CD4-positive, CD25-positive, alpha-beta regulatory T cell (primary cell): ENCODE results near the gene WDFY3. TPM values are rescaled to one million over a fixed set of nuclear protein-coding genes. Genes with fewer than 3 reads are reported as not detected.
A peak's percentile ranks its signal among the peaks of the same experiment; 100 is the strongest.

Source experiments
- ATAC-seq, 2 donors: fragments of 150-1000 bp; cut with Tn5 transposase; one replicate each; pipeline ENCODE4 v1.10.0; 2021; ENCODE audit warnings: low read depth in 2 of 2, moderate number of reproducible peaks in 2 of 2, moderate library complexity in 1 of 2
- DNase-seq, 3 donors: peaks; one replicate each; pipeline versions ENCODE4 v3.0.0 to v3.0.0-alpha.2; 2012 to 2022; ENCODE audit warnings: mixed read lengths in 1 of 3
- H3K27ac ChIP-seq: one replicate; pipeline ENCODE4 v1.7.0; 2013; ENCODE audit warnings: mild to moderate bottlenecking, low read length; ENCODE audit not compliant: insufficient read depth, poor library complexity, severe bottlenecking
- H3K27me3 ChIP-seq: one replicate; pipeline ENCODE4 v1.7.0; 2013; ENCODE audit warnings: low read length; ENCODE audit not compliant: control insufficient read depth, insufficient read depth
- H3K36me3 ChIP-seq: one replicate; pipeline ENCODE4 v1.7.0; 2013; ENCODE audit warnings: mild to moderate bottlenecking, low read length, moderate library complexity; ENCODE audit not compliant: control insufficient read depth, insufficient read depth
- H3K4me1 ChIP-seq: 2 replicates; pipeline ENCODE4 v1.7.0; 2013; ENCODE audit warnings: mild to moderate bottlenecking, low read length; ENCODE audit not compliant: insufficient read depth, control insufficient read depth, poor library complexity, severe bottlenecking
- H3K4me3 ChIP-seq: one replicate; pipeline ENCODE4 v1.7.0; 2013; ENCODE audit warnings: low read depth, mild to moderate bottlenecking, low read length, moderate library complexity
- H3K9me3 ChIP-seq, 2 experiments: 1 replicate in 1 of 2; 2 replicates in 1 of 2; pipeline ENCODE4 v1.7.0; 2013; ENCODE audit warnings: low read length in 2 of 2, mild to moderate bottlenecking in 1 of 2, moderate library complexity in 1 of 2; ENCODE audit not compliant: control insufficient read depth in 2 of 2
- H3K27ac Mint-ChIP-seq, 3 donors: one replicate each; pipeline ENCODE4 v1.8.0; 2020 to 2022; ENCODE audit warnings: mild to moderate bottlenecking in 3 of 3, mixed read lengths in 3 of 3, moderate library complexity in 2 of 3
- H3K27me3 Mint-ChIP-seq: one replicate; pipeline ENCODE4 v1.8.0; 2022; ENCODE audit warnings: mild to moderate bottlenecking, mixed read lengths
- H3K36me3 Mint-ChIP-seq: one replicate; pipeline ENCODE4 v1.8.0; 2020; ENCODE audit warnings: mixed read lengths
- H3K4me1 Mint-ChIP-seq, 4 donors: one replicate each; pipeline ENCODE4 v1.8.0; 2020 to 2022; ENCODE audit warnings: mixed read lengths in 4 of 4, mild to moderate bottlenecking in 1 of 4
- H3K4me3 Mint-ChIP-seq, 4 donors: one replicate each; pipeline ENCODE4 v1.8.0; 2020 to 2022; ENCODE audit warnings: mild to moderate bottlenecking in 4 of 4, mixed read lengths in 4 of 4, moderate library complexity in 3 of 4
- H3K9me3 Mint-ChIP-seq, 7 donors: one replicate each; pipeline ENCODE4 v1.8.0; 2020 to 2022; ENCODE audit warnings: mixed read lengths in 7 of 7, mild to moderate bottlenecking in 3 of 7, moderate library complexity in 2 of 7
- polyA plus RNA-seq, 4 donors: library from polyadenylated mRNA; unstranded; fragments of 300-500 nt; fragmentation: Illumina TruSeq; gene quantifications; one replicate each; pipeline ENCODE4 v1.2.3, GENCODE V29; 2021
- total RNA-seq: library from RNA; stranded (reverse); gene quantifications from one replicate; pipeline ENCODE4 v1.2.3, GENCODE V29; 2022

WDFY3 gene
- total and polyA plus RNA-seq, 5 donors from 2014 or later: 0.44 TPM; not detected in 4

DNA sequence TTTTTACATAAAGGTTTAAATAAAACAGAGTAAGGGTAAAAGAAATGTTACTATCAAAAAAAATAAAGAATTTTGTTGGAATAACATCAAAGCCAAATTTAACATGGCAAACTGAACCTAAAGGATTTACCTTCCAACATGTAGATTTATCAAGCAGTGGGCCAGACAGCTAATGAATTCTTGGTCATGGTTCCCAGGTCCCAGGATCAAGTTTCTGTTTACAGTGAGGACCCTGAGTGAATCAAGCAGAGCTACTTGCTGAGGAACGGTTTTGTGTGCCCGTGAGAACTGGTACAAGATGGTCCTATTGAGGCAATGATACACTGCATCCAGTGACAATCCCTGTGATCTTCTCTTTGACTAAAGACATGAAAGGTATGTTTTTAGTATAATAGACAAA, 226.4 kb downstream of the WDFY3 start:
- H3K27ac ChIP-seq: no peak overlapping the region
- no peak for ATAC-seq
- no peaks in the 10 kb centered on the region for H3K36me3 ChIP-seq
- no peak overlapping the region for H3K4me3 ChIP-seq
- Mint-ChIP-seq H3K4me3 (no peak overlapping the region), H3K36me3 (no peaks in the 10 kb centered on the region), H3K4me1 (no peaks in the 10 kb centered on the region), H3K27ac (no peak overlapping the region), H3K9me3 (peaks cover 0 to 3% (median 0%) of the 10 kb centered on the region in 7 donors), H3K27me3 (no peaks in the 10 kb centered on the region)
- H3K4me1 ChIP-seq: no peaks in the 10 kb centered on the region
- H3K27me3 ChIP-seq: no peaks in the 10 kb centered on the region
- no peak for DNase-seq
- H3K9me3 ChIP-seq: no peaks in the 10 kb centered on the region

DNA sequence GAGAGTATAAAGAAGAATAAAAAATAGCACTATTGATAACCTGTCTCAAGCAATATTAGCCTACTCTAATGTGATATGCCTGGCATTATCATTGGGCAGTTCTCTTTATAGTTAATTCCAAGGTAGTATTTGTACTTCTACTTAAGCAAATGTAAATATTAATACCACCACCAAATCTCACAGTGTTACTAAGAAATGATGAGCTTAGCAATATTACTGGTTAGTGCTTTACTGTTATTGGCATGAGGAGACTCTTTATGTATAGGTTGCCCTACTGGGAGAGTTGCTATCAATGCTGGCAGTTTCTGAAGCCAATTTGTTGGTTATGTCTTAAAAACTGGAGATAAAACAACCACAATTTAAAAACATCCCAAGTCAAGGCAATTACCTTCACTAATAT, 227.9 kb downstream of the WDFY3 start:
- DNase-seq (no peak), ATAC-seq (no peak)
- no peaks in the 10 kb centered on the region for H3K36me3 ChIP-seq
- no peaks in the 10 kb centered on the region for H3K27me3 Mint-ChIP-seq
- no peaks in the 10 kb centered on the region for H3K9me3 ChIP-seq
- H3K27ac Mint-ChIP-seq: no peak overlapping the region
- H3K36me3 Mint-ChIP-seq: no peaks in the 10 kb centered on the region
- no peaks in the 10 kb centered on the region for H3K27me3 ChIP-seq
- H3K4me3 Mint-ChIP-seq: no peak overlapping the region
- peaks cover 0 to 3% (median 0%) of the 10 kb centered on the region in 7 donors for H3K9me3 Mint-ChIP-seq
- H3K4me1 ChIP-seq: no peaks in the 10 kb centered on the region
- no peaks in the 10 kb centered on the region for H3K4me1 Mint-ChIP-seq
- H3K4me3 ChIP-seq: no peak overlapping the region
- H3K27ac ChIP-seq: no peak overlapping the region

DNA sequence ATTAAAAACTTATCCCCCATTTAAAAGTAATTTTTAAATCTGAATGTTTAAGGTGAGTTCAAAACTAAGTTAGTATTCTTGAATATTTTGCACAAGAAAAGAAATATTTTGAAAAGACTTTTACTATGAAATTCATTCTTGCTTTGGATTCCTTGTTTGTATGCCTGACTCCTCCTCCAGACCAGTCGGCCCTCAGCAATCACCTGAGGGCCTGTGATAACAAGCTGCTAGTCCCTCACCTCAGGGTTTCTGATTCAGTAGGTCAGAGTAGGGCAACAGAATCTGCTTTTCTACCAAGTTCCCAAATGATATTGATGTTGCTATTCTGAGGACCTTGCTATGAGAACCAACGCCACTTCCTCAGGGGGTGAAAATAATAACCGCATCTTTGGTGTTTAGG, 228.8 kb downstream of the WDFY3 start:
- Mint-ChIP-seq H3K9me3 (peaks cover 0 to 2% (median 0%) of the 10 kb centered on the region in 7 donors), H3K36me3 (no peaks in the 10 kb centered on the region), H3K4me3 (no peak overlapping the region), H3K27me3 (no peaks in the 10 kb centered on the region), H3K27ac (no peak overlapping the region), H3K4me1 (no peaks in the 10 kb centered on the region)
- Histone ChIP-seq H3K27ac (no peak overlapping the region), H3K9me3 (no peaks in the 10 kb centered on the region), H3K4me1 (no peaks in the 10 kb centered on the region), H3K27me3 (no peaks in the 10 kb centered on the region), H3K4me3 (no peak overlapping the region), H3K36me3 (no peaks in the 10 kb centered on the region)
- DNase-seq (no peak), ATAC-seq (no peak)

DNA sequence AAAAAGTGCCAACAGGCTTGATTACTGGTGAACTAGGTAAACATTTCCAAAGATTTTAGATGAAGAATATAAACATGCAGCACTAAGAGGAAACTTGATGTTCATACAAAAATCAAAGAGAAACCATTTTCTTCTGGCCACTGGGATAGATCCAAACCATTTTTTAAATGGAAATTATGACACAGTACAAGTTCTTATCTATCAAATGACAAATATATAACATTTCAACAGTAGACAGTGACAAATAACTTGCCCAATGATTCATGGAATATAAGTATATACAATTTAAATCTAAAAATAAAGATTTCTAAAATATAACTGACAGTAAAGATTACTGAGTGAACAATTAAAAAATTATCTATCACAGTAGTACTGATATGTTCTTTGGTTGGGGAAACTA, 232.5 kb downstream of the WDFY3 start:
- H3K4me3 Mint-ChIP-seq: no peak overlapping the region
- DNase-seq (no peak), ATAC-seq (no peak)
- Histone ChIP-seq H3K4me1 (no peaks in the 10 kb centered on the region), H3K27ac (no peak overlapping the region), H3K4me3 (no peak overlapping the region), H3K36me3 (no peaks in the 10 kb centered on the region), H3K9me3 (no peaks in the 10 kb centered on the region), H3K27me3 (no peaks in the 10 kb centered on the region)
- no peaks in the 10 kb centered on the region for H3K36me3 Mint-ChIP-seq
- H3K4me1 Mint-ChIP-seq: no peaks in the 10 kb centered on the region
- H3K27me3 Mint-ChIP-seq: no peaks in the 10 kb centered on the region
- peaks cover 0 to 2% (median 0%) of the 10 kb centered on the region in 7 donors for H3K9me3 Mint-ChIP-seq
- H3K27ac Mint-ChIP-seq: no peak overlapping the region

DNA sequence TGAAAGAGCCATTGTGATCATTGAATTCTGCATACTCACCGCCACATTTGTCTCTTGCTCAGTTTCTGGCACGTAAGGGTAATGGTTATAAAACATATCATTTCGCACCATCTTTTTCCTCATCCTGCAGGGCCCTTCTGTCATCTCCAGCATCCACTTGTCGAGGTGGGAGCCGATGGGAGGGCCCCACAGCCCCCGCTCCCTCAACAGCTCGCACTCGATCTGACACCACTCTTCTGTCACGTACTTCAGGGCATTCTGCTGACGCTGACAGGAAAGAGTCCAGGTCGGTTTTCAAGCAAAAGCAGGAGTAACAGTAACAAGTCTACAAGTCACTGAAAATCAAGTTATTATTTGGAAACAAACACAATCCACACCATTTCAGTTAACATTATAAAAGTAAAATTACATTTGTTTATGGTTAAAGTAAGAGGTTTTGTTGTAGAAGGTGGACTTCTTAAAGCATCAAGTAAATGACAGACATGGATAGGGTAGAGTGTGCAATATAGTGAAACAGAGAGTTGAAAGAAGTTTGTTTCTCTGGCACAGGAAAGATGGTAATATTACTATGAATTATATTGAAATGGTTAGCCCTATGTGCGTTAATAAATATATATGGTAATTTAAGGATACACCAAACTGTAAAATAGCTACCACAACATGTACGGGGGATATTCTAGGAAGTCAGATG, 233.0 kb downstream of the WDFY3 start:
- peaks cover 0 to 2% (median 0%) of the 10 kb centered on the region in 7 donors for H3K9me3 Mint-ChIP-seq
- DNase-seq (no peak), ATAC-seq (no peak)
- no peaks in the 10 kb centered on the region for H3K9me3 ChIP-seq
- no peak overlapping the region for H3K27ac Mint-ChIP-seq
- H3K36me3 Mint-ChIP-seq: no peaks in the 10 kb centered on the region
- peak overlapping the region in 1 of 4 donors; percentile 61 for H3K4me3 Mint-ChIP-seq
- H3K36me3 ChIP-seq: no peaks in the 10 kb centered on the region
- no peaks in the 10 kb centered on the region for H3K4me1 Mint-ChIP-seq
- H3K27me3 ChIP-seq: no peaks in the 10 kb centered on the region
- no peaks in the 10 kb centered on the region for H3K4me1 ChIP-seq
- H3K4me3 ChIP-seq: no peak overlapping the region
- no peaks in the 10 kb centered on the region for H3K27me3 Mint-ChIP-seq
- H3K27ac ChIP-seq: no peak overlapping the region

DNA sequence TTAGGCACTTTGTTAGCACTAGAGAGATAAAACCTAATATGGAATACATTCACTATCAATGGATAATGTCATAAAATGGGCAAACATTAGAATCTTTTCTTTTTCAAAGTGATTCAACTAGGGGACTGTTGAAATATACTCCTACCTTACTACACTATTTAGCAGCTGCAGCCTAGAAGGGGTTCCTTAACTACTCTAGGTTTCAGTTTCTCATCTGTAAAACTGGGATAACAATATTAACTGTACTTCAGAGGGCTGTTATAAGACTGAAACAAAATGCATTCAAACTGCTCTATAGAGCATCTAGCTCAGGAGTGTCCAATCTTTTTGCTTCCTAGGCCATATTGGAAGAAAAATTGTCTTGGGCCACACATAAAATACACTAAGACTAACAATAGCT, 236.1 kb downstream of the WDFY3 start:
- H3K4me1 ChIP-seq: no peaks in the 10 kb centered on the region
- H3K27ac ChIP-seq: no peak overlapping the region
- H3K27me3 Mint-ChIP-seq: no peaks in the 10 kb centered on the region
- no peak overlapping the region for H3K27ac Mint-ChIP-seq
- no peaks in the 10 kb centered on the region for H3K36me3 Mint-ChIP-seq
- no peaks in the 10 kb centered on the region for H3K9me3 ChIP-seq
- H3K4me1 Mint-ChIP-seq: no peaks in the 10 kb centered on the region
- H3K27me3 ChIP-seq: no peaks in the 10 kb centered on the region
- no peak overlapping the region for H3K4me3 ChIP-seq
- no peaks in the 10 kb centered on the region for H3K9me3 Mint-ChIP-seq
- H3K36me3 ChIP-seq: no peaks in the 10 kb centered on the region
- no peak for DNase-seq
- no peak overlapping the region for H3K4me3 Mint-ChIP-seq
- no peak for ATAC-seq

DNA sequence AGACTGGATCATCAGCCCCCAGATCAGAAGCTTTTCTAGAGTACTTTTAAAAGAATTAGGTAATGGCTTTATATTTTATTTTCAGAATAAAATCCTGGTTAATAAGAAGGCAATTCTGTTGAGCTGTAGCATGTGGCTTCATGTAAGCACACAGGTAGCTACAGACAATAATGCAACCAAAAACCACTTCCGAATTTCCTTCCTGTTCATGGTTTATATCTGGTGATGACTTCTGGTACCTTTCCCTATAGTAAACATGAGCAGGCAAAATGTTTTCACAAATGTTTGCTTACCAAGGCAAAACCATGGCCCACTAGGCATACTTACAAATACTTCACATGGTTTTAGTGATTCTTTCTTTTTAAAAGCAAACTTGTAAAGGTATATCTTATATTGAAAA, 239.0 kb downstream of the WDFY3 start:
- Mint-ChIP-seq H3K4me1 (no peaks in the 10 kb centered on the region), H3K9me3 (no peaks in the 10 kb centered on the region), H3K36me3 (no peaks in the 10 kb centered on the region), H3K27me3 (no peaks in the 10 kb centered on the region), H3K27ac (no peak overlapping the region), H3K4me3 (no peak overlapping the region)
- H3K36me3 ChIP-seq: no peaks in the 10 kb centered on the region
- H3K27me3 ChIP-seq: no peaks in the 10 kb centered on the region
- no peak overlapping the region for H3K4me3 ChIP-seq
- no peak for ATAC-seq
- no peak for DNase-seq
- no peaks in the 10 kb centered on the region for H3K9me3 ChIP-seq
- H3K27ac ChIP-seq: no peak overlapping the region
- no peaks in the 10 kb centered on the region for H3K4me1 ChIP-seq

DNA sequence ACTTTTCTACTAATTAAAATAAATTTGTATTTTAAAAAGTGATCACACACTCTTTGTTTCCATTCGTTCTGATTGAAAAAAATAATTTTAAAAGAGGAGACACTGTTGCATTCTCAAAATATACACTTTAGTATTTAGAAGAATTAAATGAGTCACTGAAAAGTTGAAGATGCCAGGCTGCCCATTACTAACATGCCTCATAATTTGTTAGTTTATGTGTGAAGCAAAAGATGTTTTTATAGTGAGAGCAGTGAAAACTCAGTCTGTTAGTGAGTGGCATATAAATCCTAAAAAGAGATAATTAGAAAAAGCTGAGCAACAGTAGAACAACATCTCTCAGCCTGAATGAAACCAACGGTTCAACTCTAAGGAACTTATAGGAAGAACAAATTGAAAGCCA, 240.1 kb downstream of the WDFY3 start:
- H3K36me3 ChIP-seq: no peaks in the 10 kb centered on the region
- H3K4me1 ChIP-seq: no peaks in the 10 kb centered on the region
- Mint-ChIP-seq H3K4me3 (no peak overlapping the region), H3K9me3 (no peaks in the 10 kb centered on the region), H3K36me3 (no peaks in the 10 kb centered on the region), H3K27me3 (no peaks in the 10 kb centered on the region), H3K4me1 (no peaks in the 10 kb centered on the region), H3K27ac (no peak overlapping the region)
- no peak overlapping the region for H3K27ac ChIP-seq
- H3K27me3 ChIP-seq: no peaks in the 10 kb centered on the region
- no peak for DNase-seq
- no peaks in the 10 kb centered on the region for H3K9me3 ChIP-seq
- H3K4me3 ChIP-seq: no peak overlapping the region
- no peak for ATAC-seq
